Measurements from ENCODE around the gene CNTNAP2. TPM values are rescaled to one million over a fixed set of nuclear protein-coding genes. Genes with fewer than 3 reads are reported as not detected.

Gene CNTNAP2
- total and polyA plus RNA-seq, 2 donors = 5.1 to 10.3 TPM

- WGBS = 84% methylated on average over 2 of the region's 2 CpGs
- no peaks in the 10 kb centered on the region for H3K9me3 ChIP-seq (ENCODE audit: control insufficient read depth in 2 of 2, insufficient read depth in 1 of 2, low read length in 1 of 2)
- no peak overlapping the region for H3K27ac ChIP-seq (ENCODE audit: low read depth in 1 of 2, low read length in 1 of 2)
- H3K27me3 ChIP-seq (ENCODE audit: control insufficient read depth in 2 of 2, insufficient read depth in 1 of 2, low read length in 1 of 2) = no peaks in the 10 kb centered on the region
- no peak overlapping the region for H3K4me3 ChIP-seq (ENCODE audit: low read length in 2 of 2)
- no peaks in the 10 kb centered on the region for H3K4me1 ChIP-seq (ENCODE audit: control insufficient read depth in 2 of 2, insufficient read depth in 2 of 2, low read length in 2 of 2)
- no peaks in the 10 kb centered on the region for H3K36me3 ChIP-seq (ENCODE audit: control insufficient read depth in 2 of 2, insufficient read depth in 2 of 2, low read length in 1 of 2)
- no peak for DNase-seq (ENCODE audit: low read depth in 6 of 9, low spot score in 9 of 9)
These were observed 759.4 kb downstream of the CNTNAP2 start for GRCh38 chr7:146875981-146876380.

- no peaks in the 10 kb centered on the region for H3K36me3 ChIP-seq (ENCODE audit: control insufficient read depth in 2 of 2, insufficient read depth in 2 of 2, low read length in 1 of 2)
- WGBS = 83% methylated on average over 3 of the region's 3 CpGs
- H3K4me3 ChIP-seq (ENCODE audit: low read length in 2 of 2) = no peak overlapping the region
- H3K27me3 ChIP-seq (ENCODE audit: control insufficient read depth in 2 of 2, insufficient read depth in 1 of 2, low read length in 1 of 2) = no peaks in the 10 kb centered on the region
- no peak overlapping the region for H3K27ac ChIP-seq (ENCODE audit: low read depth in 1 of 2, low read length in 1 of 2)
- DNase-seq (ENCODE audit: low read depth in 6 of 9, low spot score in 9 of 9) = no peak
- no peaks in the 10 kb centered on the region for H3K9me3 ChIP-seq (ENCODE audit: control insufficient read depth in 2 of 2, insufficient read depth in 1 of 2, low read length in 1 of 2)
- H3K4me1 ChIP-seq (ENCODE audit: control insufficient read depth in 2 of 2, insufficient read depth in 2 of 2, low read length in 2 of 2) = no peaks in the 10 kb centered on the region
These were observed 759.8 kb downstream of the CNTNAP2 start for GRCh38 chr7:146876411-146876810.

GRCh38 chr7:146878901-146879300 lies 762.3 kb downstream of the CNTNAP2 start:
- Histone ChIP-seq H3K9me3 (ENCODE audit: control insufficient read depth in 2 of 2, insufficient read depth in 1 of 2, low read length in 1 of 2) (no peaks in the 10 kb centered on the region), H3K36me3 (ENCODE audit: control insufficient read depth in 2 of 2, insufficient read depth in 2 of 2, low read length in 1 of 2) (no peaks in the 10 kb centered on the region), H3K27me3 (ENCODE audit: control insufficient read depth in 2 of 2, insufficient read depth in 1 of 2, low read length in 1 of 2) (no peaks in the 10 kb centered on the region), H3K27ac (ENCODE audit: low read depth in 1 of 2, low read length in 1 of 2) (no peak overlapping the region), H3K4me1 (ENCODE audit: control insufficient read depth in 2 of 2, insufficient read depth in 2 of 2, low read length in 2 of 2) (no peaks in the 10 kb centered on the region), H3K4me3 (ENCODE audit: low read length in 2 of 2) (no peak overlapping the region)
- no peak for DNase-seq (ENCODE audit: low read depth in 6 of 9, low spot score in 9 of 9)
- 94% methylated on average over 1 of the region's 1 CpG for WGBS

- H3K4me1 ChIP-seq (ENCODE audit: control insufficient read depth in 2 of 2, insufficient read depth in 2 of 2, low read length in 2 of 2) = no peaks in the 10 kb centered on the region
- 80% methylated on average over 2 of the region's 2 CpGs for WGBS
- no peaks in the 10 kb centered on the region for H3K36me3 ChIP-seq (ENCODE audit: control insufficient read depth in 2 of 2, insufficient read depth in 2 of 2, low read length in 1 of 2)
- no peaks in the 10 kb centered on the region for H3K9me3 ChIP-seq (ENCODE audit: control insufficient read depth in 2 of 2, insufficient read depth in 1 of 2, low read length in 1 of 2)
- H3K27ac ChIP-seq (ENCODE audit: low read depth in 1 of 2, low read length in 1 of 2) = no peak overlapping the region
- H3K4me3 ChIP-seq (ENCODE audit: low read length in 2 of 2) = no peak overlapping the region
- H3K27me3 ChIP-seq (ENCODE audit: control insufficient read depth in 2 of 2, insufficient read depth in 1 of 2, low read length in 1 of 2) = no peaks in the 10 kb centered on the region
- DNase-seq (ENCODE audit: low read depth in 6 of 9, low spot score in 9 of 9) = no peak
These were observed 768.6 kb downstream of the CNTNAP2 start for GRCh38 chr7:146885231-146885630.

- no peaks in the 10 kb centered on the region for H3K36me3 ChIP-seq (ENCODE audit: control insufficient read depth in 2 of 2, insufficient read depth in 2 of 2, low read length in 1 of 2)
- no peaks in the 10 kb centered on the region for H3K9me3 ChIP-seq (ENCODE audit: control insufficient read depth in 2 of 2, insufficient read depth in 1 of 2, low read length in 1 of 2)
- 94% methylated on average over 6 of the region's 6 CpGs for WGBS
- no peaks in the 10 kb centered on the region for H3K27me3 ChIP-seq (ENCODE audit: control insufficient read depth in 2 of 2, insufficient read depth in 1 of 2, low read length in 1 of 2)
- H3K4me3 ChIP-seq (ENCODE audit: low read length in 2 of 2) = no peak overlapping the region
- no peak for DNase-seq (ENCODE audit: low read depth in 6 of 9, low spot score in 9 of 9)
- H3K27ac ChIP-seq (ENCODE audit: low read depth in 1 of 2, low read length in 1 of 2) = no peak overlapping the region
- H3K4me1 ChIP-seq (ENCODE audit: control insufficient read depth in 2 of 2, insufficient read depth in 2 of 2, low read length in 2 of 2) = no peaks in the 10 kb centered on the region
These were observed 773.4 kb downstream of the CNTNAP2 start for GRCh38 chr7:146889806-146890555.

GRCh38 chr7:146892151-146892550 lies 775.5 kb downstream of the CNTNAP2 start:
- Histone ChIP-seq H3K27ac (ENCODE audit: low read depth in 1 of 2, low read length in 1 of 2) (no peak overlapping the region), H3K36me3 (ENCODE audit: control insufficient read depth in 2 of 2, insufficient read depth in 2 of 2, low read length in 1 of 2) (no peaks in the 10 kb centered on the region), H3K4me1 (ENCODE audit: control insufficient read depth in 2 of 2, insufficient read depth in 2 of 2, low read length in 2 of 2) (no peaks in the 10 kb centered on the region), H3K4me3 (ENCODE audit: low read length in 2 of 2) (no peak overlapping the region), H3K9me3 (ENCODE audit: control insufficient read depth in 2 of 2, insufficient read depth in 1 of 2, low read length in 1 of 2) (no peaks in the 10 kb centered on the region), H3K27me3 (ENCODE audit: control insufficient read depth in 2 of 2, insufficient read depth in 1 of 2, low read length in 1 of 2) (no peaks in the 10 kb centered on the region)
- DNase-seq (ENCODE audit: low read depth in 6 of 9, low spot score in 9 of 9) = no peak
- WGBS = 92% methylated on average over 2 of the region's 2 CpGs

- no peaks in the 10 kb centered on the region for H3K4me1 ChIP-seq (ENCODE audit: control insufficient read depth in 2 of 2, insufficient read depth in 2 of 2, low read length in 2 of 2)
- H3K27ac ChIP-seq (ENCODE audit: low read depth in 1 of 2, low read length in 1 of 2) = no peak overlapping the region
- DNase-seq (ENCODE audit: low read depth in 6 of 9, low spot score in 9 of 9) = no peak
- no peaks in the 10 kb centered on the region for H3K36me3 ChIP-seq (ENCODE audit: control insufficient read depth in 2 of 2, insufficient read depth in 2 of 2, low read length in 1 of 2)
- no peaks in the 10 kb centered on the region for H3K9me3 ChIP-seq (ENCODE audit: control insufficient read depth in 2 of 2, insufficient read depth in 1 of 2, low read length in 1 of 2)
- no peak overlapping the region for H3K4me3 ChIP-seq (ENCODE audit: low read length in 2 of 2)
- no peaks in the 10 kb centered on the region for H3K27me3 ChIP-seq (ENCODE audit: control insufficient read depth in 2 of 2, insufficient read depth in 1 of 2, low read length in 1 of 2)
- WGBS = 99% methylated on average over 3 of the region's 3 CpGs
These were observed 778.3 kb downstream of the CNTNAP2 start for GRCh38 chr7:146894927-146895326.

GRCh38 chr7:146902266-146902665 lies 785.7 kb downstream of the CNTNAP2 start:
- no peak overlapping the region for H3K4me3 ChIP-seq (ENCODE audit: low read length in 2 of 2)
- no peaks in the 10 kb centered on the region for H3K36me3 ChIP-seq (ENCODE audit: control insufficient read depth in 2 of 2, insufficient read depth in 2 of 2, low read length in 1 of 2)
- H3K4me1 ChIP-seq (ENCODE audit: control insufficient read depth in 2 of 2, insufficient read depth in 2 of 2, low read length in 2 of 2) = no peaks in the 10 kb centered on the region

GRCh38 chr7:146902728-146903127 lies 786.1 kb downstream of the CNTNAP2 start:
- WGBS = 92% methylated on average over 8 of the region's 8 CpGs
- Histone ChIP-seq H3K4me3 (ENCODE audit: low read length in 2 of 2) (no peak overlapping the region), H3K9me3 (ENCODE audit: control insufficient read depth in 2 of 2, insufficient read depth in 1 of 2, low read length in 1 of 2) (no peaks in the 10 kb centered on the region), H3K36me3 (ENCODE audit: control insufficient read depth in 2 of 2, insufficient read depth in 2 of 2, low read length in 1 of 2) (no peaks in the 10 kb centered on the region), H3K27me3 (ENCODE audit: control insufficient read depth in 2 of 2, insufficient read depth in 1 of 2, low read length in 1 of 2) (no peaks in the 10 kb centered on the region), H3K4me1 (ENCODE audit: control insufficient read depth in 2 of 2, insufficient read depth in 2 of 2, low read length in 2 of 2) (no peaks in the 10 kb centered on the region), H3K27ac (ENCODE audit: low read depth in 1 of 2, low read length in 1 of 2) (no peak overlapping the region)
- no peak for DNase-seq (ENCODE audit: low read depth in 6 of 9, low spot score in 9 of 9)

More at GRCh38 chr7:146902266-146902665, 785.7 kb downstream of the CNTNAP2 start:
- Histone ChIP-seq H3K27me3 (ENCODE audit: control insufficient read depth in 2 of 2, insufficient read depth in 1 of 2, low read length in 1 of 2) (no peaks in the 10 kb centered on the region), H3K9me3 (ENCODE audit: control insufficient read depth in 2 of 2, insufficient read depth in 1 of 2, low read length in 1 of 2) (no peaks in the 10 kb centered on the region), H3K27ac (ENCODE audit: low read depth in 1 of 2, low read length in 1 of 2) (no peak overlapping the region)
- WGBS = 91% methylated on average over 1 of the region's 1 CpG
- DNase-seq (ENCODE audit: low read depth in 6 of 9, low spot score in 9 of 9) = no peak
